Gastroesophageal sphincter (tissue), 2 donors: ENCODE measurements around the gene MYO9A.

Source experiments
- POLR2A ChIP-seq, 2 donors: fragments of 450-650 bp; IDR thresholded peaks; one replicate each; pipeline ENCODE4 v1.6.1; 2017; ENCODE audit warnings: antibody characterized with exemption in 2 of 2, mild to moderate bottlenecking in 2 of 2, moderate library complexity in 1 of 2
- POLR2AphosphoS5 ChIP-seq: sonication (generic); formaldehyde crosslinking; IDR thresholded peaks from one replicate; pipeline ENCODE4 v1.6.1; 2017; ENCODE audit warnings: antibody characterized with exemption

GRCh38 chr15:71945012-71945411 lies 172.9 kb downstream of the MYO9A start:
- TF ChIP-seq POLR2A (IDR thresholded peaks at IDR 0.05) (no peak), POLR2AphosphoS5 (no peak)
